ENCODE measurements around the gene KIF1A. TPM values are rescaled to one million over a fixed set of nuclear protein-coding genes. Genes with fewer than 3 reads are reported as not detected.

Gene KIF1A
- total RNA-seq, 1 donor from 2014 or later: 90.9 TPM

DNA sequence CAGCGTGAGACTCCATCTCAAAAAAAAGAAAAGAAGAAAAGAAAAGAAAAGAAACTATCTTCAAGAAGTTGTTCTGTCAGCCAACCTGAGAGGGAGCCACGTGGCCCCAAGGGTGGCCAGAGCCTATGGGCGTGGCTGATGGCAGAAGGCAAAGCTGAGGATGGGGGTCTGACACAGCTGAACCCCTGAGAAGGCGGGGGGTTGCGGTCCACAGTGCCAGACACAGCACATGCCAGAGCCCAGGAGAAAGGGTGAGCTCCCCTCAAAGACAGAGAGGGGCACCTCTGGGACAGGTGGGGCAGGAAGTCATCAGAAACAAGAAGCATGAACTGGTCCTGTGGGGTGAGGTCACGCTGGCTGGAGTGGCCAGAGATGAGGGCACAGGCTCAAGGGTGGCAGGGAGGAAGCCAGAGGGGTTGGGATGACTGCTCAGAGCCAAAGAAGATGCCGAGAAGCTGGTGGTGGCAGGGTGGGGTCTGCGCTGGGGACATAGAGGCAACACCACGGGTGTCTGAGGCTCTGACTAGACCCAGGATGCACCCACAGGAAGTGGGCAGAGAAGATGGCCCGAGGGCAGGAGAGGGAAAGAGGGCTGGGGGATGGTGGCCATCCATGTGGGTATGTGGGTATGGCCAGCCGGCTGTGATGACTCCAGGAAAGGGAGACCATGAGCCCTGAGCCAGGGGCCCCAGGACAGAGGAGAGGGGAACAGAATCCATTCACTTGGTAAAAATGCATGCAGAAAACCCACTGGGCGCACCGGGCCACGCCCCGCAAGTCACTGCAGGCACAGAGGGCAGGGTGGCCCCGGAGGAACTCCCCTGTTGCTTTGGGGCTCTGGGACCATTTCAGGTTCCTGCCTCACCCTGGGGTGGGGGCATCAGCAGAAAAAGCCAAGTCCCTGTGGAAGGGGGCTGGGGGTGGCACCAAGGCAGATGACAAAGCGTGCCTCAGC, 8.4 kb downstream of the KIF1A start:
- no peak overlapping the region for H3K27ac Mint-ChIP-seq (ENCODE audit: unreplicated experiment)
- no peaks in the 10 kb centered on the region for H3K4me1 Mint-ChIP-seq
- H3K4me3 Mint-ChIP-seq: no peak overlapping the region
- H3K36me3 Mint-ChIP-seq (ENCODE audit: low read depth): peaks cover 43% of the 10 kb centered on the region
- H3K27me3 Mint-ChIP-seq (ENCODE audit: low read depth): no peaks in the 10 kb centered on the region
- H3K9me3 Mint-ChIP-seq: peaks cover 9% of the 10 kb centered on the region
- TF ChIP-seq, protein P1, sequence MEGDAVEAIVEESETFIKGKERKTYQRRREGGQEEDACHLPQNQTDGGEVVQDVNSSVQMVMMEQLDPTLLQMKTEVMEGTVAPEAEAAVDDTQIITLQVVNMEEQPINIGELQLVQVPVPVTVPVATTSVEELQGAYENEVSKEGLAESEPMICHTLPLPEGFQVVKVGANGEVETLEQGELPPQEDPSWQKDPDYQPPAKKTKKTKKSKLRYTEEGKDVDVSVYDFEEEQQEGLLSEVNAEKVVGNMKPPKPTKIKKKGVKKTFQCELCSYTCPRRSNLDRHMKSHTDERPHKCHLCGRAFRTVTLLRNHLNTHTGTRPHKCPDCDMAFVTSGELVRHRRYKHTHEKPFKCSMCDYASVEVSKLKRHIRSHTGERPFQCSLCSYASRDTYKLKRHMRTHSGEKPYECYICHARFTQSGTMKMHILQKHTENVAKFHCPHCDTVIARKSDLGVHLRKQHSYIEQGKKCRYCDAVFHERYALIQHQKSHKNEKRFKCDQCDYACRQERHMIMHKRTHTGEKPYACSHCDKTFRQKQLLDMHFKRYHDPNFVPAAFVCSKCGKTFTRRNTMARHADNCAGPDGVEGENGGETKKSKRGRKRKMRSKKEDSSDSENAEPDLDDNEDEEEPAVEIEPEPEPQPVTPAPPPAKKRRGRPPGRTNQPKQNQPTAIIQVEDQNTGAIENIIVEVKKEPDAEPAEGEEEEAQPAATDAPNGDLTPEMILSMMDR (conservative IDR thresholded peaks at IDR 0.05): no peak
- DNase-seq (ENCODE audit: low read depth, low spot score): no peak

DNA sequence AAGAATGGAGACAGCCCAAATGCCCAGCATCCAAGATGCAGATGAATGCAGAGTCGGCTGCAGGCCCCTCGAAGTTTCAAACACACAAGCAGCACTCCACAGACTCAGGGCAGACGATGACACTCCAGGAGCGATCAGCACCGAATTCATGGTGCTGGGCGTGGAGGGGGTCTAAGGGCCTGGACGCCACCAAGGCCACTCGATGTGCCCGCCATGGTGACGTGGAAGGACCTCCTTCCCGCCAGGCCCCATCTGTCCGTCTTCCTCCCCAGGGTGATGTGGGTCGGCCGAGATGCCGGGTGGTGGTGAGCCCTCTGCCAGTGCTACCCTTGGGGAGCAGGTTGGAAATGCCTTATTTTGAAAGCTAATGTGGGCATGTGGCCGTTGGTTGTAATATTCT, 9.4 kb downstream of the KIF1A start:
- TF ChIP-seq, protein P1 (conservative IDR thresholded peaks at IDR 0.05): no peak
- DNase-seq (ENCODE audit: low read depth, low spot score): no peak
- no peaks in the 10 kb centered on the region for H3K4me1 Mint-ChIP-seq
- H3K36me3 Mint-ChIP-seq (ENCODE audit: low read depth): peaks cover 43% of the 10 kb centered on the region
- no peaks in the 10 kb centered on the region for H3K27me3 Mint-ChIP-seq (ENCODE audit: low read depth)
- no peak overlapping the region for H3K4me3 Mint-ChIP-seq
- peaks cover 9% of the 10 kb centered on the region for H3K9me3 Mint-ChIP-seq
- no peak overlapping the region for H3K27ac Mint-ChIP-seq (ENCODE audit: unreplicated experiment)

DNA sequence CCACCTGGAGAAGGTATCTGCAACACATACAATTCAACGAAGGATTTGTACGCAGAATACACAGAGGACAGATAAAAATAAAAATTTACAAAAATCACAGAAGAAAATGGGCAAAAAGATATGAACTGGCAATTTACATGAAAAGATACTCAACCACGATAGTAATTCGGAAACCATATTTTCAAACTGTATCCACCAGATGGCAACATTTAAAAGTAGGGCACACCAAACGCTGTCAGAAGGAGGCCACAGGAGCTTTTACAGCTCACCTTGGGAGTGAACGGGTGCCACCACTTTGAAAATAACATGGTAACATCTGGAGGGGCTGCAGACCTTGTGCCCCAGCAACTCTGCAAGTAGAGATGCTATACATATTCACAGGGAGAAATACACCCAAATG, 9.8 kb downstream of the KIF1A start:
- Mint-ChIP-seq H3K36me3 (ENCODE audit: low read depth) (peaks cover 43% of the 10 kb centered on the region), H3K4me1 (no peaks in the 10 kb centered on the region), H3K27ac (ENCODE audit: unreplicated experiment) (no peak overlapping the region), H3K27me3 (ENCODE audit: low read depth) (no peaks in the 10 kb centered on the region), H3K4me3 (no peak overlapping the region), H3K9me3 (peaks cover 9% of the 10 kb centered on the region)
- TF ChIP-seq, protein P1 (conservative IDR thresholded peaks at IDR 0.05): peak; percentile 28
- no peak for DNase-seq (ENCODE audit: low read depth, low spot score)

DNA sequence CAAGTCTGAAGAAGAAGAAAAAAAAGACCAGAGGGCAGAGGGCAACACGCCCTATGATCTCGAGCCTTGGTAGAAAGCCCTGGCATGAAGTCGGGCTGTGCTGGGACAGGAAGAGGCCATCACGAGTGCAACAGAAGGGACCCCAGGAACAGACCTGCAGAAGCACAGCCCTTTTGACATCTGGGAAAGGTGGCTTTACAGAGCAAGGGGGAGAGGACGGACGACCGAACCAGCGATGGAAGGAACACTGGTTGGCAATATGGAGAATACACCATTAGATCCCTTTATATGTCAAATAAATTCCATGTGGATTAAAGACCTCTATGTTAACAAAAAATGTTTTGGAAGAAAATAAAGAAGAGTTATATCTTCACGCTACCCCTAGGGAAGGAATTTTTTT, 10.7 kb downstream of the KIF1A start:
- H3K36me3 Mint-ChIP-seq (ENCODE audit: low read depth): peaks cover 41% of the 10 kb centered on the region
- H3K4me1 Mint-ChIP-seq: no peaks in the 10 kb centered on the region
- no peak for DNase-seq (ENCODE audit: low read depth, low spot score)
- no peak overlapping the region for H3K4me3 Mint-ChIP-seq
- H3K9me3 Mint-ChIP-seq: peaks cover 7% of the 10 kb centered on the region
- TF ChIP-seq, protein P1 (conservative IDR thresholded peaks at IDR 0.05): no peak
- H3K27ac Mint-ChIP-seq (ENCODE audit: unreplicated experiment): no peak overlapping the region
- no peaks in the 10 kb centered on the region for H3K27me3 Mint-ChIP-seq (ENCODE audit: low read depth)

DNA sequence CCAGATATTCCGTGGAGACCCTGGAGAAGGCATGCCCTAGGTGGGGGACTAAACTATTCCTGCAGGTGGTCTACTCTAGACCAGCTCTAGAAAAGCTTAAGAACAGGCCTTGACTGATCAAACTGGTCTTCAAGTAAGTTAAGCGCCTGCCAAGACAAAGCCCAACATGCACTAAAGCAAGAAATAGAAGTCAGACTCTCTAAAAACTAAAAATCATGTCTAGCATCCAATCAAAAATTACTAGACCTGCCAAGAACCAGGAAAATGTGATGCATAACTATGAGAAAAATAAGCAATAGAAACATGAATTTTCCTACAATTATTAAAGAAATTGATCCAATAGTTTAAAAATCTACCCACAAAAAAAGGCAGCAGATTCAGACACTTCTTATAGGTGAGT, 13.6 kb downstream of the KIF1A start:
- Mint-ChIP-seq H3K9me3 (peaks cover 3% of the 10 kb centered on the region), H3K36me3 (ENCODE audit: low read depth) (peaks cover 24% of the 10 kb centered on the region), H3K4me1 (no peaks in the 10 kb centered on the region), H3K4me3 (no peak overlapping the region), H3K27ac (ENCODE audit: unreplicated experiment) (no peak overlapping the region), H3K27me3 (ENCODE audit: low read depth) (no peaks in the 10 kb centered on the region)
- DNase-seq (ENCODE audit: low read depth, low spot score): no peak
- TF ChIP-seq, protein P1 (conservative IDR thresholded peaks at IDR 0.05): no peak

Data from neural crest cell (in vitro differentiated cells).